IPS DF 19.7 (cell line): ENCODE results near the gene COL6A3.
"Not testable (repeated sequence)": the region's sequence is repeated elsewhere in the genome, so short reads cannot be mapped to it uniquely, and the experiment has no call there.

Experiments used
- DNase-seq: peaks from one replicate; pipeline ENCODE4 v3.0.0-alpha.2; 2013; ENCODE audit warnings: low read depth, low spot score

The COL6A3 gene

DNA sequence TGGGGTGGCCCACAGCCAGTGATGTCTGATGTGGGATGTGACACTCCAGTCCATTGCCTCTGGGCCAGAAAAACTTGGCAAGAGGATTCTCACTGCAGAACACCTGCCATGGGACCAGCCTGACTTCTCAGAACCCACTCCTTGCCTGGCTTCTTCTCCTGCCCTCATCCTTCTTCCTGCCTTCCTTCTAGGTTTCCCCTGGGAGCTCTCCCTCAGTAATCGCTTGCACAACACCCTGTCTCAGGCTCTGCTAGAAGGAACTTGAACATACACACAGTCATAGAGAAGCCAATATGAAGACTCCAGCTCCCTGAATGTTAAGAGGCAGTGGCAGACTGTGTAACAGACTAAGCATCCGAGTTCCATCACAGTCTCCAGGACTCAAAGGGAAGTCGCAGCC lies 4.3 kb upstream of the COL6A3 start:
- DNase-seq, result no peak

GRCh38 chr2:237412988-237413776 lies 782 bp downstream of the COL6A3 start:
- no peak for DNase-seq

- DNase-seq, result no peak
Measured at GRCh38 chr2:237412646-237412987, 1.3 kb downstream of the COL6A3 start.

DNA sequence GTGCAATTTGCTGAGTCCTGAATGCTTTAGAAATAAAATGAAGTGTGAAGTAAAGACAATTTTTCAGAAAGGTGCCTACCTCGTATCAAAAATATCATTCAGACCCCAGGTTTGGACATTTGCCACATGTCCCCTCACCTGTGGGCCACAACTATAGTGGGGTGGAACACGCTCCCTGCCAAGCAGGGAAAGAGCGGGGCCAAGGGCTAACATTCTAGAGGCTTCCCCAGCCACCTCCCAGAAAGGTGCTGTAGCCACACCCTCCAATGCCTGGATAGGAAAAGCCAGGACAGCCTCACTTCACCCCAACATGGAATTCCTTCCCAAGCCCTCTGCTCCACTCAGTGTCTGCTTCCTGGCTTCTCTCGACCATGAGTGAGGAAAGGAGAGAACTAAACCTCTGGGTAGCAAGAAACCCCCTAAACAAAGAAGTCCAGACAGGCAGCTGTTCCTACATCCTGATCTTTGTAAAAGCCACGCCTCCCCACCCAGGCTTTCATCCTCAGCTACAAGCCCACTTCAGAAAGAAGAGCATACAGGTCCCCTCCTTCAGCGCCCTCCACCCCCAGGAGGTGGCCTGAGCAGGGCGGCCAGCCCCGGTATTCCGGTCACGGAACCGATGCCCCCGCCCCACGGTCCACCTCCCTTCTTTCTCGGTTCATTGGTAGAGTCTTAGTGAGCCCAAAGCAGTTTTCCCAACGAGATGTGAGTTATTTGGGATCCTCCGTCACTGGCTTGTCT lies 2.1 kb downstream of the COL6A3 start:
- no peak for DNase-seq

DNA sequence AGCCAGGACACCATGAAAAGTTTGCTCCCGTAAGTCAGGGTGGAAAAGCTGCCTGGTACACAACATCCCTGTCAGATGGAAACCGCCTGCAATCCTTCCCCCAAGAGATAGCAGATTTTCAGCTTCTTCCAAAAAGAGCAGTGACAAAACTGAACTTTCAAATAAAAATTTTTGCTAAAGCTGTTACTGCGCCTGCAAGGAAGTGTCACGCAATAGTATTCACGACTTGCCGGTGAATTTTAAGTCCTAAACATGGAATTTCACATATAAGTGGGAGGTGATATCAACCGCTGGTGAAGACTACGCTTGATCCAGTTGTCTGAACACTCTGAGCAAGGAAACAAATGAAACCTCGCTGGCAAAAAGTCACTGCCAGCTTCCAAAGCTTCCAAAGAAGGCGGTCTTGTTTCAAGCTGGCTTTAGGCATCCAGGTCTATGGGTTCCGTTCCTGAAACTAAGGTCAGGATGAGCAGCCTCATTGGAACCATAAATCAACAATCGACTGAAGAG lies 2.8 kb downstream of the COL6A3 start:
- no peak for DNase-seq

GRCh38 chr2:237409263-237409662 lies 4.7 kb downstream of the COL6A3 start:
- not testable (repeated sequence) for DNase-seq

- no peak for DNase-seq
Measured at GRCh38 chr2:237408335-237409000, 5.5 kb downstream of the COL6A3 start.

DNA sequence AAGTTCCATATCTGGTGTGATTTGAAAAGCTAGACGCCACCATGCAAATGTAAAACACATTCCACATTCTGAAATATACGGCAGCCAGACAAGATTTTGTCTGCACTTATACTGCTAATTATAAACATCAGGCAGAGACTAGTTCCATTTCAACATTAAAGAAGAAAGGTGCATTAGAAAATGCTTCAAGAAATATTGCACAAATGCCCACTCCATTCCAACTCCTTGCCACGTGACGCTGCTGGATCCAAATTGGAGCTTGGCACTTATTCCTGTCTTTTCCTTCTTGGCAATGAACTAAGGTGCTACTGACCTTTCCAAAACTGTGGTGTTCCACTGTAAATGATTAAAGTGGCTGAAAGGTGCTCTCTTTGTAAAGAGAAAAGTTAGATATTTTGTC lies 6.3 kb downstream of the COL6A3 start:
- no peak for DNase-seq

GRCh38 chr2:237406371-237406895 lies 7.5 kb downstream of the COL6A3 start:
- no peak for DNase-seq

DNA sequence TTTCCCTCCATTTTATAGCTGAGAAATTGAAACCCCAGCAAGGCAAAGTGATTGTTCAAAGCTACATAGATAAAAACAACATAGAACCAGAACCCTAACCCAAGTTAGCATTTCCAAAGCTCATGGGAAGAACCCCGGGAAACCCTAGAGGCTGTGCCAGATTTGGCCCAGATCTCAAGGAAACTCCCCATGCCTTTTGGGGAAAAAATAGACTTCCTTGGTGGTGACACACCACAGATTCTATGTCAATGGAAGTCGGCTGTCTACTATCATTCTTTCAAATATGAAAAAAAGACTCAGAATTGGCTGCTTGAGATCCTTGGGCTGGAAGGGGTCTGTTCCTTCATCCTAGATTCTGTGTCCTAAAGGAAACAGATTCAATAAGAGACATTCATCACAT lies 8.4 kb downstream of the COL6A3 start:
- DNase-seq, result no peak

- no peak for DNase-seq
Measured at GRCh38 chr2:237405006-237405559, 8.9 kb downstream of the COL6A3 start.

DNA sequence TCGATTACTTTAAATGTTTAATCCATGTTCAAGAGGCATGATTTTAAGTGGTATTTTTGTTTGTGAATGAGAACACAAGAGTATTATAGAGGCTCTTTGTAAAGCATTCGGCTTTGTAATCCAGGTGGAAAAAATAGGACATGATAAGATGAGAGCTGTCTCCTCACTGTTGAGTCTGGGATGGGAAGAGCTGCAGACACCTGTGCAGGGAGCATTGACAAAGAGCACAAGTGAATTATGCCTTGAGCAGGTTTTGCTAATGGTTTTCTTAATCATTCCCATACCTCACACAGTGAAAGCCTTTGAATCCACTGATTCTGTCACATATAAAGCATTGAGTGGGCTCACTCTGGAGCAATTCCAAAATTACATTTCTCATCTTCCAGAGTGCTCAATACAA lies 9.6 kb downstream of the COL6A3 start:
- DNase-seq, result no peak

- no peak for DNase-seq
Measured at GRCh38 chr2:237403024-237403882, 10.7 kb downstream of the COL6A3 start.

- DNase-seq, result no peak
Measured at GRCh38 chr2:237400199-237400598, 13.8 kb downstream of the COL6A3 start.

DNA sequence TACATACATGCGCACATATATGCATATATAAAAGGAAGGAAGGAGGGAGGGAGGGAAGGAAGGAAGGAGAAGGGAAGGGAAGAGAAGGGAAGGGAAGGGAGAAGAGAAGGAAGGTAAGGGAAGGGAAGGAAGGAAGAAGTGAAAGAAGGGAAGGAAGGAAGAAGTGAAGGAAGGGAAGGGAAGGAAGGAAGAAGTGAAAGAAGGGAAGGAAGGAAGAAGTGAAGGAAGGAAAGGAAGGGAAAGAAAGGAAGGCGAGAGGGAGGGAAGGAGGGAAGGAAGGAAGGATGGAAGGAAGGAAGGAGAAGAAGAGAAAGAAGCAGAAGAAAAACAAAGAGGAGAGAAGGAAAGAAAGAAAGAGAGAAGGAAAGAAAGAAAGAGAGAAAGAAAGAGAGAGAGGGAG lies 16.9 kb downstream of the COL6A3 start:
- no peak for DNase-seq

- no peak for DNase-seq
Measured at GRCh38 chr2:237393523-237393922, 20.4 kb downstream of the COL6A3 start.

DNA sequence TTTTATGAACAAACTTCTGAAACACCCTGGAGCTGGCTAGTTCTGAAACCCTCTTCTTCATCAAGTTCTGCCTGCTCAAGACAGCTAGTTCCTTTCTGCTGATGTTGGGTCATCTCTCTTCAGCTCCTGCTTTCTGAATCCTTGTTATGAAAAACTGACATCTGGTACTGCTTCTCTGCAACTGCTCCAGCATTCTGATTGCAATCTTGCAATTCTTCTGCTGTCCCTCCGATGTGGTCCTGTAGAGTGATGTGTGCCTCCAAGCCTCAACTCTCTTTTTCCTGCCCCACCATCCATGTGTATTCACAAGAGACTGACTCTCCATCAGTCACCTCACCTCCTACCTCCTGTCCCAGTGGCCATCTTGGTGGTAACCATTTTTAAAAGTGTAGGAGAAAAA lies 21.8 kb downstream of the COL6A3 start:
- no peak for DNase-seq

GRCh38 chr2:237391140-237391539 lies 22.8 kb downstream of the COL6A3 start:
- no peak for DNase-seq

- no peak for DNase-seq
Measured at GRCh38 chr2:237390235-237390634, 23.7 kb downstream of the COL6A3 start.

DNA sequence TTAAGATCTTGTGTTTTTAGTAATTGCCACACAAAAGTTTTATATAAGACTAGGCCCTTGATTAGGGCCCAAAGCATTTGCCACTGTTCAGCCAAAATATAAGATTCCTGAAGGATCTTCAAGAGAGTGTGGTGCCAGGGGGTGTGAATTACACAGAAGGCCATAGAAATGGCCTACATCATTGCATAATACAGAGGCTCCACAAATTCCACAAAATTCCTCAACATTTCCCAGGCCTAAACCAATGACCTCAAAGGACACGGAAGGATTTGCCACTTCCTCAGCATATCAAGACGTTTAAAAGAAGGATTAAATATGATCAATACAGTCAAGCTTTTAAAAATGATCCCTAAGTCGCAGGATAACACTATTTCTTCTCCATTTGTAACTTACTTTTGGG lies 24.1 kb downstream of the COL6A3 start:
- DNase-seq, result no peak

- no peak for DNase-seq
Measured at GRCh38 chr2:237388036-237388435, 25.9 kb downstream of the COL6A3 start.
